Peyer's patch (tissue), 4 donors: ENCODE data around the gene CACNG3.

Source experiments
- POLR2A ChIP-seq, 2 donors: fragments of 450-650 bp; IDR thresholded peaks; one replicate each; pipeline ENCODE4 v1.5.1; 2017; ENCODE audit warnings: antibody characterized with exemption in 2 of 2, mild to moderate bottlenecking in 2 of 2, moderate library complexity in 2 of 2
- TF ChIP-seq, protein P1 (sequence below), 6 experiments: fragments of 450-650 bp in 4 of 6; fragments of 200-600 bp in 2 of 6; sonication (generic) in 1 of 6; IDR thresholded peaks; one replicate each; pipeline ENCODE4 v1.5.1; 2017 to 2019; ENCODE audit warnings: antibody characterized with exemption in 6 of 6, mild to moderate bottlenecking in 3 of 6, moderate library complexity in 1 of 6

DNA sequence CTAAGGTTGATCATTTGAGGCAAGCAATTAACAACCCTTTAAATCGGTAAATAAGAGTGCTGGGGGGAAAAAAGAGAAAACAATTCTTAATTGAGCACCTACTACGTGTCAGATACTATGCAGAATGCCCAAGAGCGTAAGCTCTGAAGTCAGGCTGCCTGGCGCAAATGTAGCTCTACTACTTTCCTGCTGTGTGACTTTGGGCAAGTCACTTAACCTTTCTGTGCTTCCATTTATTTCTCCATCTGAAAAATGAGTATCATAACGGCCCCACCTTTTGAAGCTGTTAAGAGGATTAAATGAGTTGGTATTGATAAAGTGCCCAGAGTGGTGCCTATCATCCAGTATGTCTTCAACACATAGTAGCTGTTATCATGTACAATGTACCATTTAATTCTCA is 102.0 kb downstream of the CACNG3 start:
- TF ChIP-seq, protein P1, sequence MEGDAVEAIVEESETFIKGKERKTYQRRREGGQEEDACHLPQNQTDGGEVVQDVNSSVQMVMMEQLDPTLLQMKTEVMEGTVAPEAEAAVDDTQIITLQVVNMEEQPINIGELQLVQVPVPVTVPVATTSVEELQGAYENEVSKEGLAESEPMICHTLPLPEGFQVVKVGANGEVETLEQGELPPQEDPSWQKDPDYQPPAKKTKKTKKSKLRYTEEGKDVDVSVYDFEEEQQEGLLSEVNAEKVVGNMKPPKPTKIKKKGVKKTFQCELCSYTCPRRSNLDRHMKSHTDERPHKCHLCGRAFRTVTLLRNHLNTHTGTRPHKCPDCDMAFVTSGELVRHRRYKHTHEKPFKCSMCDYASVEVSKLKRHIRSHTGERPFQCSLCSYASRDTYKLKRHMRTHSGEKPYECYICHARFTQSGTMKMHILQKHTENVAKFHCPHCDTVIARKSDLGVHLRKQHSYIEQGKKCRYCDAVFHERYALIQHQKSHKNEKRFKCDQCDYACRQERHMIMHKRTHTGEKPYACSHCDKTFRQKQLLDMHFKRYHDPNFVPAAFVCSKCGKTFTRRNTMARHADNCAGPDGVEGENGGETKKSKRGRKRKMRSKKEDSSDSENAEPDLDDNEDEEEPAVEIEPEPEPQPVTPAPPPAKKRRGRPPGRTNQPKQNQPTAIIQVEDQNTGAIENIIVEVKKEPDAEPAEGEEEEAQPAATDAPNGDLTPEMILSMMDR (IDR thresholded peaks at IDR 0.05) = no peak
- TF ChIP-seq POLR2A (IDR thresholded peaks at IDR 0.05) = no peak
